ENCODE results near the gene AGPAT1.

DNA sequence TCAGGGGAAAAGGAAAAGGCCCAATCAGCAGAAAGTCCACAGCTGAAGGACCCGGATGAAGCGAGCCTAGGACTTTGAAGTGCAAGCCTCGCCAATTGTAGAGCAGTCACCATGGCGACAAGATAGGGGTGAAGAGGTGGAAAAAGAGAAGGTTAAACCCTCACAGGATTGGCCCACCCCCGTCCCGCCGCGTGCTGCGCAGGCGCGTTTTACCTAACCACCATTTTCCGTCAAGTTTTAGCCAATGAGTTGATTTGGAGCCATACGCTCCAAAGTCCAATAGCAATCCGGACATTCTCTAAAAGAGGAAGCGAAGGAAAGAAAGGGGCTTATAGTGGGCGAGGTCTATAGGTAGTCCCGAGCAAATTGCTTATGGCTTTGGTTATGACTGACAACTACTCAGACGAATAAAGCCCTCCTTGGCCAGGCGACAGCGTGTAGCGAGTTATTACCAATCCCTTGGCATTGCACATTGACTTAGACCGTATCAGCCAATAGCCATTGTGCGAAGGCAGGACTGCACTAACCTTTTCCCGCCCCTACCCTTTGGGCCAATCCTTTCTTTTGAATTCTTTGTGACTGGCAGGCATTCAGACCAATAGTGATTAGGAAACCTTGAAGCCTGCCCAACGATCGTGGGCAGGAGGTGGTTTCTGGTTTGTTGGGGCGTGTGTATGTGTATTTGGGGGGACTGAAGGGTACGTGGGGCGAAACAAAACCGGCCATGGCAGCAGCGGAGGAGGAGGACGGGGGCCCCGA, 2.1 kb upstream of the AGPAT1 start, which contains the start of gene RNF5:
- TF ChIP-seq, protein P1, sequence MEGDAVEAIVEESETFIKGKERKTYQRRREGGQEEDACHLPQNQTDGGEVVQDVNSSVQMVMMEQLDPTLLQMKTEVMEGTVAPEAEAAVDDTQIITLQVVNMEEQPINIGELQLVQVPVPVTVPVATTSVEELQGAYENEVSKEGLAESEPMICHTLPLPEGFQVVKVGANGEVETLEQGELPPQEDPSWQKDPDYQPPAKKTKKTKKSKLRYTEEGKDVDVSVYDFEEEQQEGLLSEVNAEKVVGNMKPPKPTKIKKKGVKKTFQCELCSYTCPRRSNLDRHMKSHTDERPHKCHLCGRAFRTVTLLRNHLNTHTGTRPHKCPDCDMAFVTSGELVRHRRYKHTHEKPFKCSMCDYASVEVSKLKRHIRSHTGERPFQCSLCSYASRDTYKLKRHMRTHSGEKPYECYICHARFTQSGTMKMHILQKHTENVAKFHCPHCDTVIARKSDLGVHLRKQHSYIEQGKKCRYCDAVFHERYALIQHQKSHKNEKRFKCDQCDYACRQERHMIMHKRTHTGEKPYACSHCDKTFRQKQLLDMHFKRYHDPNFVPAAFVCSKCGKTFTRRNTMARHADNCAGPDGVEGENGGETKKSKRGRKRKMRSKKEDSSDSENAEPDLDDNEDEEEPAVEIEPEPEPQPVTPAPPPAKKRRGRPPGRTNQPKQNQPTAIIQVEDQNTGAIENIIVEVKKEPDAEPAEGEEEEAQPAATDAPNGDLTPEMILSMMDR (IDR thresholded peaks at IDR 0.05; ENCODE audit: insufficient read depth, low read length, poor library complexity, severe bottlenecking), result no peak
- TF ChIP-seq EZH2phosphoT487 (conservative IDR thresholded peaks at IDR 0.05; ENCODE audit: low read length), result no peak
